MM.1S (cell line): ENCODE results near the gene NFATC1.

ENCODE experiments used
- EZH2 ChIP-seq: fragments of 300-600 bp; sonication (generic); optimal IDR thresholded peaks from 2 replicates; pipeline ENCODE3; 2017; ENCODE audit warnings: low read depth, mild to moderate bottlenecking, antibody characterized with exemption, low read length, mixed read lengths
- EZH2phosphoT487 ChIP-seq: fragments of 300-600 bp; sonication (generic); IDR thresholded peaks from 2 replicates; pipeline ENCODE4 v1.6.1; 2018; ENCODE audit warnings: antibody characterized with exemption, low read length
- TF ChIP-seq, protein P1 (sequence below): fragments of 300-600 bp; sonication (generic); IDR thresholded peaks from 2 replicates; pipeline ENCODE4 v1.5.1; 2016; ENCODE audit warnings: antibody characterized with exemption, low read length, mixed read lengths

DNA sequence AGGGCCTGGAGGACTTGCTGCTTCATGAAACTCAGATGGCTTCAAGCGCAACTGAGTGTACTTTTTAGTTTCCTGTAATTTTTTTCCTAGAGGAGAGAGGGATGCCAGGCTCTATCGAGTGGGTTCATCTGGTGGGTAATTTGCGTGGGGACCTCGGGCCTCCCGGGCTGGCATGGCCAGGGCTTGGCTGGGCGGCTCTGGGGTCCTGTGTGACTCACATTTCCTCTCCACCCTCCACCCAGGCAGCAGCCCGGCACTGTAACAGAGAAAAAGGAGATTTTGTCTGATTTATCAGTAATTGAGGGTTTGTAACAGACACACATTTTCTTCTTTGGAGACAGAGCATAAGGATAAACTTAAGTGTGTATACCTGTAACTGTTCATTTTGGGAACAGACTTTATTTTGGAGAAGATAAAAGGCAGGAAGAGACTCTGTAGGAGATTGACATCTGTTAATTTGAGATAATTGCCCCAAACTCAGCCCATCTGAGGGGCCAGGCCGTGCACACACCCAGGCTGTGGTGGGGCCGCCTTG is 64.3 kb downstream of the NFATC1 start:
- TF ChIP-seq, protein P1, sequence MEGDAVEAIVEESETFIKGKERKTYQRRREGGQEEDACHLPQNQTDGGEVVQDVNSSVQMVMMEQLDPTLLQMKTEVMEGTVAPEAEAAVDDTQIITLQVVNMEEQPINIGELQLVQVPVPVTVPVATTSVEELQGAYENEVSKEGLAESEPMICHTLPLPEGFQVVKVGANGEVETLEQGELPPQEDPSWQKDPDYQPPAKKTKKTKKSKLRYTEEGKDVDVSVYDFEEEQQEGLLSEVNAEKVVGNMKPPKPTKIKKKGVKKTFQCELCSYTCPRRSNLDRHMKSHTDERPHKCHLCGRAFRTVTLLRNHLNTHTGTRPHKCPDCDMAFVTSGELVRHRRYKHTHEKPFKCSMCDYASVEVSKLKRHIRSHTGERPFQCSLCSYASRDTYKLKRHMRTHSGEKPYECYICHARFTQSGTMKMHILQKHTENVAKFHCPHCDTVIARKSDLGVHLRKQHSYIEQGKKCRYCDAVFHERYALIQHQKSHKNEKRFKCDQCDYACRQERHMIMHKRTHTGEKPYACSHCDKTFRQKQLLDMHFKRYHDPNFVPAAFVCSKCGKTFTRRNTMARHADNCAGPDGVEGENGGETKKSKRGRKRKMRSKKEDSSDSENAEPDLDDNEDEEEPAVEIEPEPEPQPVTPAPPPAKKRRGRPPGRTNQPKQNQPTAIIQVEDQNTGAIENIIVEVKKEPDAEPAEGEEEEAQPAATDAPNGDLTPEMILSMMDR: no peak
- TF ChIP-seq EZH2: no peak
- no peak for TF ChIP-seq EZH2phosphoT487
